Stimulated activated naive CD8-positive, alpha-beta T cell treated with anti-CD3 and anti-CD28 coated beads, Interleukin-15, Interleukin-2, amounts not matched to agents 100 ng/mL and 50 ng/mL, for 24 hours (primary cell): ENCODE measurements around the gene ADD1.

Experiments
- H3K27ac Mint-ChIP-seq: one replicate; pipeline ENCODE4 v1.8.0; 2021; ENCODE audit warnings: mild to moderate bottlenecking, mixed read lengths
- H3K27me3 Mint-ChIP-seq: one replicate; pipeline ENCODE4 v1.8.0; 2021; ENCODE audit warnings: mixed read lengths
- H3K36me3 Mint-ChIP-seq: one replicate; pipeline ENCODE4 v1.8.0; 2021; ENCODE audit warnings: low read depth, mixed read lengths
- H3K4me1 Mint-ChIP-seq: one replicate; pipeline ENCODE4 v1.8.0; 2021; ENCODE audit warnings: low read depth, mixed read lengths
- H3K4me3 Mint-ChIP-seq: one replicate; pipeline ENCODE4 v1.8.0; 2021; ENCODE audit warnings: mild to moderate bottlenecking, mixed read lengths
- H3K9me3 Mint-ChIP-seq: one replicate; pipeline ENCODE4 v1.8.0; 2021; ENCODE audit warnings: mixed read lengths

ADD1 gene

GRCh38 chr4:2850966-2851798, 7.5 kb downstream of the ADD1 start:
- Mint-ChIP-seq H3K27ac (peak overlapping the region; percentile 65), H3K27me3 (no peaks in the 10 kb centered on the region), H3K36me3 (peaks cover 7% of the 10 kb centered on the region), H3K4me1 (peaks cover 90% of the 10 kb centered on the region), H3K9me3 (no peaks in the 10 kb centered on the region), H3K4me3 (peak overlapping the region; percentile 19)

- Mint-ChIP-seq H3K27me3 (no peaks in the 10 kb centered on the region), H3K4me1 (peaks cover 85% of the 10 kb centered on the region), H3K27ac (peak overlapping the region; percentile 65), H3K4me3 (peak overlapping the region; percentile 62), H3K36me3 (peaks cover 10% of the 10 kb centered on the region), H3K9me3 (no peaks in the 10 kb centered on the region)
These were observed 8.9 kb downstream of the ADD1 start for GRCh38 chr4:2852481-2852921.

- H3K27ac Mint-ChIP-seq, result no peak overlapping the region
- H3K27me3 Mint-ChIP-seq, result no peaks in the 10 kb centered on the region
- peaks cover 89% of the 10 kb centered on the region for H3K4me1 Mint-ChIP-seq
- no peaks in the 10 kb centered on the region for H3K9me3 Mint-ChIP-seq
- no peak overlapping the region for H3K4me3 Mint-ChIP-seq
- peaks cover 9% of the 10 kb centered on the region for H3K36me3 Mint-ChIP-seq
These were observed 11.9 kb downstream of the ADD1 start for GRCh38 chr4:2855584-2855983.

- Mint-ChIP-seq H3K27ac (peak overlapping the region; percentile 74), H3K27me3 (no peaks in the 10 kb centered on the region), H3K4me1 (peaks cover 89% of the 10 kb centered on the region), H3K36me3 (peaks cover 12% of the 10 kb centered on the region), H3K9me3 (no peaks in the 10 kb centered on the region), H3K4me3 (no peak overlapping the region)
These were observed 12.6 kb downstream of the ADD1 start for GRCh38 chr4:2856266-2856665.

GRCh38 chr4:2857349-2857927, 13.8 kb downstream of the ADD1 start:
- H3K4me1 Mint-ChIP-seq, result peaks cover 89% of the 10 kb centered on the region

GRCh38 chr4:2858451-2859217, 15.0 kb downstream of the ADD1 start:
- peak overlapping the region; percentile 51 for H3K27ac Mint-ChIP-seq
- H3K4me1 Mint-ChIP-seq, result peaks cover 91% of the 10 kb centered on the region
- H3K4me3 Mint-ChIP-seq, result no peak overlapping the region
- H3K36me3 Mint-ChIP-seq, result peaks cover 12% of the 10 kb centered on the region
- H3K9me3 Mint-ChIP-seq, result no peaks in the 10 kb centered on the region
- H3K27me3 Mint-ChIP-seq, result no peaks in the 10 kb centered on the region

More at GRCh38 chr4:2857349-2857927, 13.8 kb downstream of the ADD1 start:
- no peaks in the 10 kb centered on the region for H3K27me3 Mint-ChIP-seq
- H3K36me3 Mint-ChIP-seq, result peaks cover 12% of the 10 kb centered on the region
- no peaks in the 10 kb centered on the region for H3K9me3 Mint-ChIP-seq
- H3K4me3 Mint-ChIP-seq, result no peak overlapping the region
- no peak overlapping the region for H3K27ac Mint-ChIP-seq

GRCh38 chr4:2859514-2859913, 15.9 kb downstream of the ADD1 start:
- Mint-ChIP-seq H3K27me3 (no peaks in the 10 kb centered on the region), H3K4me3 (no peak overlapping the region), H3K4me1 (peaks cover 88% of the 10 kb centered on the region), H3K36me3 (peaks cover 12% of the 10 kb centered on the region), H3K9me3 (no peaks in the 10 kb centered on the region), H3K27ac (peak overlapping the region; percentile 50)

- H3K4me3 Mint-ChIP-seq, result no peak overlapping the region
- no peaks in the 10 kb centered on the region for H3K9me3 Mint-ChIP-seq
- H3K36me3 Mint-ChIP-seq, result peaks cover 12% of the 10 kb centered on the region
- no peaks in the 10 kb centered on the region for H3K27me3 Mint-ChIP-seq
- peak overlapping the region; percentile 71 for H3K27ac Mint-ChIP-seq
- H3K4me1 Mint-ChIP-seq, result peaks cover 89% of the 10 kb centered on the region
These were observed 17.0 kb downstream of the ADD1 start for GRCh38 chr4:2860391-2861348.

- H3K4me1 Mint-ChIP-seq, result peaks cover 96% of the 10 kb centered on the region
- no peak overlapping the region for H3K27ac Mint-ChIP-seq
- H3K9me3 Mint-ChIP-seq, result no peaks in the 10 kb centered on the region
- peaks cover 6% of the 10 kb centered on the region for H3K36me3 Mint-ChIP-seq
- H3K27me3 Mint-ChIP-seq, result no peaks in the 10 kb centered on the region
- H3K4me3 Mint-ChIP-seq, result no peak overlapping the region
These were observed 18.2 kb downstream of the ADD1 start for GRCh38 chr4:2861631-2862436.

GRCh38 chr4:2862528-2862927, 18.9 kb downstream of the ADD1 start:
- Mint-ChIP-seq H3K4me1 (peaks cover 96% of the 10 kb centered on the region), H3K36me3 (peaks cover 4% of the 10 kb centered on the region), H3K27ac (no peak overlapping the region)

GRCh38 chr4:2863649-2864048, 20.0 kb downstream of the ADD1 start:
- H3K9me3 Mint-ChIP-seq, result no peaks in the 10 kb centered on the region
- peaks cover 3% of the 10 kb centered on the region for H3K36me3 Mint-ChIP-seq
- peaks cover 96% of the 10 kb centered on the region for H3K4me1 Mint-ChIP-seq
- H3K27me3 Mint-ChIP-seq, result no peaks in the 10 kb centered on the region
- H3K4me3 Mint-ChIP-seq, result no peak overlapping the region
- no peak overlapping the region for H3K27ac Mint-ChIP-seq

More at GRCh38 chr4:2862528-2862927, 18.9 kb downstream of the ADD1 start:
- no peaks in the 10 kb centered on the region for H3K27me3 Mint-ChIP-seq
- H3K4me3 Mint-ChIP-seq, result no peak overlapping the region
- H3K9me3 Mint-ChIP-seq, result no peaks in the 10 kb centered on the region

- Mint-ChIP-seq H3K4me3 (no peak overlapping the region), H3K9me3 (no peaks in the 10 kb centered on the region), H3K27ac (peak overlapping the region; percentile 27), H3K27me3 (no peaks in the 10 kb centered on the region), H3K4me1 (peaks cover 96% of the 10 kb centered on the region), H3K36me3 (peaks cover 3% of the 10 kb centered on the region)
These were observed 21.6 kb downstream of the ADD1 start for GRCh38 chr4:2865196-2865780.

GRCh38 chr4:2866160-2866861, 22.7 kb downstream of the ADD1 start:
- no peak overlapping the region for H3K27ac Mint-ChIP-seq
- peaks cover 95% of the 10 kb centered on the region for H3K4me1 Mint-ChIP-seq
- H3K27me3 Mint-ChIP-seq, result no peaks in the 10 kb centered on the region
- no peaks in the 10 kb centered on the region for H3K9me3 Mint-ChIP-seq
- H3K4me3 Mint-ChIP-seq, result no peak overlapping the region
- peaks cover 4% of the 10 kb centered on the region for H3K36me3 Mint-ChIP-seq
